Right lobe of liver (tissue), 6 donors: ENCODE measurements around the gene CCNL1. TPM values are rescaled to one million over a fixed set of nuclear protein-coding genes. Genes with fewer than 3 reads are reported as not detected.
A peak's percentile ranks its signal among the peaks of the same experiment; 100 is the strongest.

Source experiments
- ATAC-seq, 4 donors: fragments of 200-7000 bp; cut with Tn5 transposase; one replicate each; pipeline ENCODE4 v1.9.1; 2020; ENCODE audit warnings: mild to moderate bottlenecking in 4 of 4, moderate library complexity in 4 of 4
- DNase-seq, 3 donors: peaks; one replicate each; pipeline ENCODE4 v3.0.0-alpha.2; 2020
- H3K27ac ChIP-seq, 3 donors: fragments of 200-600 bp; one replicate each; pipeline ENCODE4 v1.8.0; 2022
- H3K27me3 ChIP-seq, 2 donors: fragments of 200-600 bp; one replicate each; pipeline ENCODE4 v1.8.0; 2022
- H3K36me3 ChIP-seq, 4 donors: fragments of 200-600 bp; sonication (generic) in 1 of 4; one replicate each; pipeline versions ENCODE4 v1.5.1 to v1.8.0; 2017 to 2022; ENCODE audit warnings: control low read depth in 1 of 4
- H3K4me1 ChIP-seq, 4 donors: fragments of 200-600 bp; sonication (generic) in 1 of 4; one replicate each; pipeline versions ENCODE4 v1.5.1 to v1.8.0; 2017 to 2022; ENCODE audit warnings: control low read depth in 1 of 4
- H3K4me3 ChIP-seq, 3 donors: fragments of 200-600 bp; one replicate each; pipeline ENCODE4 v1.8.0; 2022
- H3K9me3 ChIP-seq, 4 donors: fragments of 200-600 bp; sonication (generic) in 1 of 4; one replicate each; pipeline versions ENCODE4 v1.5.1 to v1.8.0; 2017 to 2022; ENCODE audit warnings: control low read depth in 1 of 4
- POLR2A ChIP-seq: fragments of 450-650 bp; IDR thresholded peaks from one replicate; pipeline ENCODE4 v1.6.1; 2017; ENCODE audit warnings: antibody characterized with exemption, mild to moderate bottlenecking
- WGBS: methylation state at CpG from one replicate; pipeline ENCODE4 v1.1.6; 2018; ENCODE audit warnings: low coverage, low lambda C conversion rate; ENCODE audit not compliant: insufficient coverage; ENCODE audit errors: missing lambda C conversion rate; 5-methylcytosine and 5-hydroxymethylcytosine counted together
- intact Hi-C, 2 donors: fragments of 100-400 bp; cut with DNase I; formaldehyde crosslinking; loops; one replicate each; pipeline versions ENCODE4 v1.11.2 to v1.14.1; 2022
- total RNA-seq, 6 experiments: library from RNA; depleted of rRNA in 2 of 6; stranded (reverse); fragments of >200 nt in 2 of 6; fragmentation: NEBNext Ultra II Directional in 3 of 6; extraction: Animal tissue kit (Norgen Biotek cat#: 25700) in 3 of 6; gene quantifications; one replicate each; pipeline versions ENCODE4 v1.1.0 to v1.2.4, GENCODE V29; 2016 to 2023
- TF ChIP-seq, protein P1 (sequence below), 4 donors: fragments of 200-600 bp in 3 of 4; fragments of 450-650 bp in 1 of 4; IDR thresholded peaks; one replicate each; pipeline versions ENCODE4 v1.5.1 to v1.8.0; 2016 to 2022; ENCODE audit warnings: antibody characterized with exemption in 4 of 4, mild to moderate bottlenecking in 2 of 4
- donor health status: DM: no; HTN: yes; CAD: no.
- donor health status: DM: no; HTN: no; CAD: no.
- donor health status: DM: no; HTN: no; CAD: no.
- donor health status: DM: no; HTN: yes; CAD: no.
- donor health status: DM: no; HTN: yes; CAD: no.

CCNL1 gene
- total RNA-seq, 6 experiments from 2014 or later = 34.0 to 153 (median 78.5) TPM

DNA sequence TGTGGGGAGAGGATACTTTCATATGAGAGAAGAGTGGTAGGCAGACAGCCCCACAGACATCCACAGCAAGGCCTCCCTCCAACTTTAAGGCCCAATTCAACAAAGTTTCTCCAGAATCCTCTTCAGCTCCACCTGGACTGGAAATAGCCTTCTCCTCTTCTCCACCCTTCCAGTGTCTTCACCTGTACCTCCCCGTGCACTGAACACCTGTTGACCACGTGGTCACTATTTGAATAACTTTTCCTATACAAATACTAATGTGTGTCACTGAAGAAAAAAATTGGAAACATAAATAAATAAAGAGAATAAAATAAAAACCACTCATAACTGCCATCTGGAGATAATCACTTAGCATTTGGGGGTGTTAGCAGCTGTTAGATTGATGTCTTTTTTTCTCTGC, 52.9 kb downstream of the CCNL1 start:
- DNase-seq (no peak), ATAC-seq (no peak)
- WGBS = 25% methylated on average over 2 of the region's 2 CpGs
- Histone ChIP-seq H3K4me3 (no peak overlapping the region), H3K4me1 (peaks cover 0 to 11% (median 0%) of the 10 kb centered on the region in 4 donors), H3K27me3 (no peaks in the 10 kb centered on the region), H3K36me3 (no peaks in the 10 kb centered on the region), H3K27ac (no peak overlapping the region), H3K9me3 (no peaks in the 10 kb centered on the region)
- intact Hi-C loops = no loop called here
- TF ChIP-seq, protein P1, sequence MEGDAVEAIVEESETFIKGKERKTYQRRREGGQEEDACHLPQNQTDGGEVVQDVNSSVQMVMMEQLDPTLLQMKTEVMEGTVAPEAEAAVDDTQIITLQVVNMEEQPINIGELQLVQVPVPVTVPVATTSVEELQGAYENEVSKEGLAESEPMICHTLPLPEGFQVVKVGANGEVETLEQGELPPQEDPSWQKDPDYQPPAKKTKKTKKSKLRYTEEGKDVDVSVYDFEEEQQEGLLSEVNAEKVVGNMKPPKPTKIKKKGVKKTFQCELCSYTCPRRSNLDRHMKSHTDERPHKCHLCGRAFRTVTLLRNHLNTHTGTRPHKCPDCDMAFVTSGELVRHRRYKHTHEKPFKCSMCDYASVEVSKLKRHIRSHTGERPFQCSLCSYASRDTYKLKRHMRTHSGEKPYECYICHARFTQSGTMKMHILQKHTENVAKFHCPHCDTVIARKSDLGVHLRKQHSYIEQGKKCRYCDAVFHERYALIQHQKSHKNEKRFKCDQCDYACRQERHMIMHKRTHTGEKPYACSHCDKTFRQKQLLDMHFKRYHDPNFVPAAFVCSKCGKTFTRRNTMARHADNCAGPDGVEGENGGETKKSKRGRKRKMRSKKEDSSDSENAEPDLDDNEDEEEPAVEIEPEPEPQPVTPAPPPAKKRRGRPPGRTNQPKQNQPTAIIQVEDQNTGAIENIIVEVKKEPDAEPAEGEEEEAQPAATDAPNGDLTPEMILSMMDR (IDR thresholded peaks at IDR 0.05) = no peak
- TF ChIP-seq POLR2A = no peak

DNA sequence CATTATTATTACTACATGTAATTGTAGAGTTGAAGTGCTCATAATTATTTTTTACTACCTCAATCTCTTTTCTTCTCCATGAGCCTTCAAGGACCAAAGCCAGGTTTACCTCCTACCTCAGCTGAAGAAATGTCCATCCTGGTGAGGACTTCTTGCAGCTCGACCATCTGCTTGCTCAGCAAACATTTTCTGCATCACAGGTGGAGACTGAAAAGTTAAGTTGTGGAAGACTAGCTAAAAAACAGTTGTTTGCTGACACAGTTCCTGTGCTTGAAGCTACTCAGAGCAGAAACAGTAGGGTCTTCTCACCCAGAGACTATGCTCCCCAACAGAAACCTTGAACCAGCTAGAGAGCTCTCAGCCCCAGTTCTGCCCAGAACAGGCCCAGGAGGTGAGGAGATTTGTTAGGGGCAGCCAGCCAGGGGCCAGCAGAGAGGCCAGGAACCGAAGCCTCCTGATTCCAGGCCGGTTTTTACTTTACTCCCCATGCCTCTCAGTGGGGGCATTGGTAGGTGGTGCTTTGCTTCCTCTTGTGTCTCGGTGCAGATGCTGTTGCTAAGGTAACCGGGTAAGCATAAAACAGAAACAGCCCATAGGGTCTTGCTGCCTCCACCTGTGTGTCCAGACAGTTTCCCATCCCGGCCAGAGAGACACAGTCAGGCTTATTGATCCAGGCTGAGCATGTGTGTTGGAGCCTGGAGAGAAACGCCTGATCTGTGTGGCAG, 54.9 kb downstream of the CCNL1 start:
- no peak for DNase-seq
- no peak overlapping the region for H3K27ac ChIP-seq

DNA sequence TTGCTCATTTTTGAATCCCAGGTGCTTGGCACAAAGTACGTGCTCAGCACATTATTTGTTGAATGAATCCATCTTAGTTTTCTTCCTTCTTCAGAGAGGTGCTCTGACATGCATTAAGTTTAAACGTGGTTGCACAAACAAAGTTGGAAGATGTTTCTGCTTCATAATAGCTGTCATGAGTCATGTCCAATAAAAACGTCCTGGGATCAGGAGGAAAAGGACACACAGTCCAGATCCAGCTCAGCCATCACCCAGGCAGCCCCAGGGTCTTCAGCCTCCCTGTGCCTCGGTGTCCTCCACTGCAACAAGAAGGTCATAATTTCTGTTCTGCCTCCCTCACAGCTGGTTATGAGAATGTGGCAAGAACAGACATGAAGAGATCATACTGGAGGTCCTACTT, 55.4 kb downstream of the CCNL1 start:
- 50% methylated on average over 3 of the region's 4 CpGs for WGBS
- no peak overlapping the region for H3K4me3 ChIP-seq

More for the DNA sequence above, 54.9 kb downstream of the CCNL1 start:
- TF ChIP-seq, protein P1 (IDR thresholded peaks at IDR 0.05) = no peak
- no peak for TF ChIP-seq POLR2A
- no peak overlapping the region for H3K4me3 ChIP-seq
- intact Hi-C loops = no loop called here
- ATAC-seq = peak in 1 of 4 donors; percentile 11
- peaks cover 0 to 11% (median 0%) of the 10 kb centered on the region in 4 donors for H3K4me1 ChIP-seq
- WGBS = 80% methylated on average over 3 of the region's 7 CpGs
- H3K36me3 ChIP-seq = no peaks in the 10 kb centered on the region
- no peaks in the 10 kb centered on the region for H3K9me3 ChIP-seq
- no peaks in the 10 kb centered on the region for H3K27me3 ChIP-seq

DNA sequence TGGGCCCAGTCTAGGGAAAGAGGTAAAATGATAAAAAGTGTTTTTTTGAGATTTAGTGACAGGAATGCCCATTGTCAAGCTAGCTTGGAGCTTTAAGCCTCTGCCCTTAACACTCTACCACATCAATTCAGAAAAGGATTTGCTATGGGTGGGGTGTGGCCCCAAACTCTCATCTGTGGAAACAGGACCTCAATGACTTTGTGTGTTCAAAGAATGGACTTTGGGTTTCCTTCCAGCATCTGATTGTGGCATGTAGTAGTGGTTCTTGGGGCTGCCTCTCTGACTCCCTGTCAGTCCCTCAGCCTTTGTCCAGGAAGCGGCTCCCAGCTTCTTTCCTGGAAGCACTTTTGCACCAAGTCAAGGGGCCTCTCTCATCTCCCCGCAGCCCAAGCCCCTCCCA, 56.1 kb downstream of the CCNL1 start:
- Histone ChIP-seq H3K27ac (no peak overlapping the region), H3K4me1 (peaks cover 0 to 11% (median 0%) of the 10 kb centered on the region in 4 donors), H3K27me3 (no peaks in the 10 kb centered on the region), H3K4me3 (no peak overlapping the region), H3K36me3 (no peaks in the 10 kb centered on the region), H3K9me3 (no peaks in the 10 kb centered on the region)
- intact Hi-C loops = no loop called here
- DNase-seq = no peak
- no peak for ATAC-seq
- 73% methylated on average over 2 of the region's 2 CpGs for WGBS
- TF ChIP-seq POLR2A = no peak
- TF ChIP-seq, protein P1 (IDR thresholded peaks at IDR 0.05) = no peak

More for the DNA sequence above, 55.4 kb downstream of the CCNL1 start:
- Histone ChIP-seq H3K9me3 (no peaks in the 10 kb centered on the region), H3K4me1 (peaks cover 0 to 11% (median 0%) of the 10 kb centered on the region in 4 donors), H3K36me3 (no peaks in the 10 kb centered on the region), H3K27ac (no peak overlapping the region), H3K27me3 (no peaks in the 10 kb centered on the region)
- intact Hi-C loops = no loop called here
- TF ChIP-seq, protein P1 (IDR thresholded peaks at IDR 0.05) = no peak
- no peak for TF ChIP-seq POLR2A
- ATAC-seq (peak in 1 of 4 donors; percentile 23), DNase-seq (no peak)
